Daoy (cell line): Measurements from ENCODE around the gene NCAN. TPM values are rescaled to one million over a fixed set of nuclear protein-coding genes. Genes with fewer than 3 reads are reported as not detected.

Source experiments
- DNase-seq: peaks from one replicate; pipeline ENCODE4 v3.0.0-alpha.2; 2015; ENCODE audit warnings: low read depth
- total RNA-seq: library from RNA; depleted of rRNA; stranded (reverse); fragments of >200 nt; shearing (Covaris generic); gene quantifications from 2 replicates; pipeline ENCODE4 v1.2.3, GENCODE V29; 2014

Gene NCAN
- total RNA-seq, 1 experiment from 2014 or later, result not detected

DNA sequence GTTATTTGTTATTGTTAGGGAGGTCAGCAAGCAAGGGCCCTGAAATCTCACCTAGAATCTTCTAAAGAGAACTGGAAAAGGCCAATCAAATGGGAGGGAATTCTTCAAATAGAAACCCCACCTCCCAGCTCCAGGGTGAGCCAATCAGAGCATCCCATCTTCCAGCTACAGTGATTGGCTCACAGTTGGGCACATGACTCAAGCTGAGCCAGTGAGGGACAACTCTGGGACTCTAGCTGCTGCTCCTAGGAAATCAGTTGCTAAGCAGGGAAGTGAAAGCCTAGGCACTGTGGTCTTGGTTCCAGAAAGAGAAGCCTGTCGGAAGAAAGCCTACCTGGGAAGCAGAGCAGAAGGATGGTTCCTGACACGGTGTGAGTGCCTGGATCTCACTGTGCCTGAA, 48.0 kb downstream of the NCAN start:
- peak; percentile 56 for DNase-seq

DNA sequence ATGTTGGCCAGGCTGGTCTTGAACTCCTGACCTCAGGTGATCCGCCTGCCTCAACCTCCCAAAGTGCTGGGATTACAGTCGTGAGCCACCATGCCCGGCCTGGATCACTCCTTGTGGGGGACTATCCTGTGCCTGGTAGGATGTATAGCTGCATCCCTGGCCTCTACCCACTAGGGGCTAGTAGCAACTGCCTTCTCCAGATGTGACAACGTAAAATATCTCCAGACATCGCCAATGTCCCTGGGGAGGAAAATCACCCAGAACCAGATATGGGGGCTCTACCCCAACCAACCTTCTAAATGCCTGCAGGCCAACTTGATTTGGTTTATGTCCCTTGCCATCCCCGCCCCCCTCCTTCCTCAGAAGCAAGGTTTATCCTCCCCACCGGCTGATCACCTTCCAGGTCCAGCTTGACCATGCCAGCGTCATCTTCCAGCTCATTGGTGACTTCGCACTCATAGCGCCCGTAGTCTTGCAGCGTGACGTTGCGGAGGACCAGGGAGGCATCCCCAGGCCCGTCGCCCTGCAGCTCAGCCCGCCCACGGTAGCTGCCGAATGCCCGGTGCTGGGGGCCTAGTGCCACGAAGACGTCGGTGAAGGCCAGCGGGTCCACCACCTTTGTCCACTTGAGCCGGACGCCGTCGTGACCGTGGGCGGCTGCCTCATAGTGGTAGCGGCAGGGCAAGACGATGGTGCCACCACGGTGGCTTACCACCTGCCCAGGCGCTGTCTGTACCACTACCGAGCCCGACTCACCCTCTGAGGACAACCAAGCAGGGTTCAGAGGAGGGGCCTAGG, 48.9 kb downstream of the NCAN start:
- no peak for DNase-seq

- no peak for DNase-seq
These were observed 49.8 kb downstream of the NCAN start for GRCh38 chr19:19261350-19262189.

GRCh38 chr19:19262190-19263057, 50.7 kb downstream of the NCAN start:
- DNase-seq, result no peak

GRCh38 chr19:19263886-19264487, 52.2 kb downstream of the NCAN start:
- no peak for DNase-seq

DNA sequence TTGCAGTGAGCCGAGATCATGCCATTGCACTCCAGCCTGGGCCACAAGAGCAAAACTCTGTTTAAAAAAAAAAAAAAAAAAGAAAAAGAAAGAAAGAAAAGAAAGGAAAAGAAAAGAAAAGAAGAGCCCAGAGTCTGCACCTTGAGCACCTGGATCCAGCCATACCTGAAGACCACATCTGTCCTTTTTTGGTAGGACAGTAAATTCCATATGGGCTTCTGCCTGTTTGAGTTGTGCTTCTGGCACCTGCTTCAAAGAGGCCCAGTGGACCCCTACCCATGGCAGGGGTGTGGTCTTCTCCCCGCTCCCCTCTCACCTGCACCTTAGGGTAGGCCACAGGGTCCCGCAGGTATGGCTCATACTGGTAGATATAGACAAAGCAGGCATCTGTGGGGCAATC, 55.5 kb downstream of the NCAN start:
- DNase-seq, result no peak

DNA sequence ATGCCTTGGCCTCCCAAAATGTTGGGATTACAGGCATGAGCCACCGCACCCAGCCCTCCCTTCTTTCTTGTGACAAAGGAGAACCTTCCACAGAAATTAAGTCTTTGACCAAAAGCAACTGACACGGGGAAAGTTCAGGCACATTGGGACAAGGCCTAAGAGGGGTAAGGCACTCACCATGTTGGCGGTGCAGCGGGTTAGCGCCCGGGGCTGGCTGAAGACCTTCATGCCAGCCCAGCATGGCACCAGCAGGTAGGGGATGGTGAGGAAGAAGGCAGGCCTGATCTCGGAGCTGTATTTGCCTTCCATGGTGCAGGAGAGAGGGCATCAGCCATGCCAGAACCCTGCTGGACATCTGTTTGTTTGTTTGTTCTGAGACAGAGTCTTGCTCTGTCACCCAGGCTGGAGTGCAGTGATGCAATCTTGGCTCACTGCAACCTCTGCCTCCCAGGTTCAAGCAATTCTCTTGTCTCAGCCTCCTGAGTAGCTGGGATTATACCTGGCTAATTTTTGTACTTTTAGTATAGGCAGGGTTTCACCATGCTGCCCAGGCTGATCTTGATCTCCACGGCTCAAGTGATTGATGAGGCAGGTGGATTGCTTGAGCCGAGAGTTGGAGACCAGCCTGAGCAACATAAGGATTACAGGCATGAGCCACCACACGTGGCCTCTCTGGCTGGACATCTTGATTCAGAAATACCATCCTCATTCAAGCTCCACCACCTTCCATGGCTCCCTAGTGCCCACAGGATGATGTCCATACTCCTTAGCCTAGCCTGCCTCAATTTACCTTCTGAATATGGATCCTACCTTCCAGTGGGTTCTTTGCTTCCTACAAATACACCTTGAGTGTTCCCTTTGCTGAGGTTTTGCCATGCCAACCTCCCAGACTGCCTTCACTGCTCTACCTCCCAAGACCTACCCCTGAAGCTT, 57.0 kb downstream of the NCAN start:
- DNase-seq, result no peak

DNA sequence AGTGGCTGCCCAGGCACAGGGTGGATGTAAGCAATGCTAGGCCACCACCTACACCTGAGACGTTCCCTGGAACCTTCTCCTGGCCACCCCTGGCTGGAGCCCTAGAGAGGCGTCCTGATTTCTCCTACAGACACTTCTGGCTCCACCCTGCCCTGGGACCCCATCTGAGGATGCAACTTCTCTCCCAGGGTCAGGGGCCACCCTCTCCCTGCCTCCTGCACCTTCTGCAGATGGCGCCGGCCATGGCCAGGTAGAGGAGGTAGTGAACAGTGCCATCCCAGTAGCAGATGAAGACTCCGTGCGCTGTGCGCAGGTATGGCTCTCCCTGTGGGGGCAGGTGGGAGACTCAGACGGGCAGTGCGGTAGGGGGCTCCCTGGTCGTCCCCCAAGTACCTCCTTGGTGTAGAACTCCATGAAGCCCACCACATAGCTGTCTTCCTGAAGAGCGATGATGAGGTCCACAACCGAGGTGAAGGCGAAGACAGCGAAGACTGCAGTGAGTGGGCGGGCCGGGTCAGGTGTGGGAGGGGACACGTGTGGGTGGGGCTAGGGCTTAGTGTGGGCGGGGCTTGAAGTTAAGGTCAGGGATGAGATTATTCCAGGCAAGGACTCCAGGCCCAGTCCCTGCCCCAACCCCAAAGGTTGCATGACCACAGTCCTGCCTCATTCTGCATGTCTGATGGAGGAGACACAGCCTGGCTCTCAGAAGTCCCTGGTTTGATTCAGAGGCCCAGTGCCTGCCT, 58.4 kb downstream of the NCAN start:
- DNase-seq, result no peak

DNA sequence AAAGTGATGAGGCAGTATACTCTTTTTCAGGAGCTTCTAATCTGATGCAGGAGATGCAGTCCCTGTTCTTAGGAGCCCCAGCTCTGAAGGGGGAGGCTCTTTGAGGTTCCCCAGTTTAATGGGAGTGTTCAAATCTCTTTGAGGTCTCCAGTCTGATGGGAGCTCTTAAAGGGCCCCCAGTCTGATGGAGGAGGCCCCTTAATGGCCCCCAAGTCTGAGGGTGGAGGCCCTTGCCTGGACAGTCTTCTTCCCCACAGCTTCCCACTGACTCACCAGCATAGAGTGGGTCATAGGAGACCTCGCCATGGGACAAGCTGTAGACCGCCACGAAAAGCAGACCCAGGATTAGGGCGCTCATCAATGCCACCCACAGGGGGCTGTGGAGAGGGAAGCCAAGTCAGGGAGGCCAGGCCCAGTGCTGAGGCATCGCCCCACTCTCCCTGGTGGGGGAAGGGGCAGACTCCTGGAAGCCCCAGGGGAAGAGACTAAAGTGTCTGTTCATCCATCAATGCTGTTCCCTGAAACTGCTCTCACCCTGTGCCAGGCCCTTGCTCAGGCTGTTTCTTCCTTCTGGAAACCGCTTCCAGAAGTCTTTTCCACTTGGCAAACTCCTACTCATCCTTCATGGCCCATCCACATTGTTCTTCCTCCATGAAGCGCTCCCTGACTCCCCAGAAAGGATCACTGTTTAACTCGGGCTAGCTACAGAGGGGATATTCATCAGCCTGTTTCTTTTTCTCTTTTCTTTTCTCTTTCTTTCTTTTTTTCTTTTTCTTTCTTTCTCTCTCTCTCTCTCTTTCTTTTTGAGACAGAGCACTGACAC, 59.2 kb downstream of the NCAN start:
- no peak for DNase-seq

- no peak for DNase-seq
These were observed 60.3 kb downstream of the NCAN start for GRCh38 chr19:19271828-19272599.

DNA sequence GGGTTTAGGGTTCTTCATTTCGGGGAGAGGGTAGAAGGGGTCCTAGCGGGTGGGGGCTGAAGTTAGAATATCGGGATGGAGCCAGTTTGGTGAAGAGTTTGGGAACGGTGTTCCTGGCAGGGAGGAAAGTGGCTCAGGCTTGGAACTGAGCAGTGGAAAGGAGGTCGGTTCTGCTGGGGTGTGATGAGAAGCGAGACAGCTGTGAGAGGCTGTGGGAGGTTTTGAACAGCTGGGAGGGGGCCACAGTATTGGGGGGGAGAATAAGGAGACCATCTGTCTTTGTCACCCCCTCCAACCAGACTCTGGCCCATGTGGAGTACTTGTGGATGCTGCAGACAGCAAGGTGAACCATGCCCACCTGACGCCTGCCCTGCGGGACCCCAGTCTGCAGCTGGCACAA, 62.4 kb downstream of the NCAN start:
- no peak for DNase-seq

- peak; percentile 3 for DNase-seq
These were observed 63.2 kb downstream of the NCAN start for GRCh38 chr19:19274716-19275565.

DNA sequence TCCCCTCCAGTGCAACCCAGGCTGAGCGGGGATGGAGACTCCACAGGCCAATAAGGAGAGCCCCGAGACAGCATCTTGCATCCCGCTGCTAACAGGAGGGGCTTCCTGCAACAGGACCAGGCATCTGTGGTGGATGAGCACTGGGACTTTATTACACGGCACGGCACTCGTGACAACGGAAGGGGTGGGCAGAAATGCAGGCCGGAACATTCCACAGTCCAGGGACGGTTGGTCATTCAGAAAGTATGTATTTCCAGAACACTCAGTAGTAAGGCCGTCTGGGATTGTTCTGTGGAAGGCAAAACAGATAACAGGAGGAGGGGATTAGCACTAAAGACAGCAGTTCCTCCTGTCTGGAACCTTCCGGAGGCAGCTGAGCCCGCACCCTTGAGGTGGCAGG, 64.6 kb downstream of the NCAN start:
- DNase-seq, result no peak

- DNase-seq, result no peak
These were observed 65.1 kb downstream of the NCAN start for GRCh38 chr19:19276851-19277250.

DNA sequence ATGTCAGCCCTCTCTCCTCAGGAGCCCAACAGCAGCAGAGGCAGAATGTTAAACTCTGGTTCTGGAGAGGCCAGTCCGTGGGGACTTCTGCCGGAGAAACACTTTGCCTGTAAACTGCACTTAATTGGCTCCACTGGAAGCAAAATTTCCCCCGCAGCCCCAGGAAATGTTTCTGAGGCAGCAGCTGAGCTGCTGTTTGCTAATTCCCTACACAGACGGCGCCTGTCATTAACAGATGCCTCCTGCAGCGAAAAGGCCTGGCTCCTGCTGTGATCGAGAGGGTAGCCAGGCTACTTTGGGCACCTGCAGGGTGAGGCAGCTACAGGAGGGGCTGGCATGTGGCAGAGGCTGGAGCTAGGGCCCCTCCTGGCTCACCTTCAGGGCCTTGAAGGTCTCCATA, 66.6 kb downstream of the NCAN start:
- DNase-seq, result no peak

- DNase-seq, result no peak
These were observed 67.4 kb downstream of the NCAN start for GRCh38 chr19:19279062-19279612.

DNA sequence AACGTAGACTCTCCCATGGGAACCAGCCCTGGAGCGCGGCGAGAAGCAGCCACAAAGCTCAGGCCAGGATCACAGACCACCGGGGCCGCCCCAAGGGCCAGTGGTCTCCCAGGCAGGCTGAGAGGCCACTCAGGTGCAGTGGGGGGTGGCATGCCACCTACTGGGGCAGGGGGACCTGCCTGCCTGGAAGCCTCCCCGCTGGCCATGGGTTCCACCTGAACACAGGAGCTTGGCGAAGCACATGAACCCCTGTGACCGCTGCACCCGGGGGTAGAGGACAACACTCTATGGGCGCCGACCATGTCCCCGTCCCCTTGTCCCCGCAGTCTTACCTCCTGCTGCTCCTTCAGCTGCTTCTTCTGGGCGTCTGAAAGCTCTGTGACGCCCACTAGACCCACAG, 68.1 kb downstream of the NCAN start:
- DNase-seq, result no peak
